HepG2 (cell line): ENCODE data around the gene BCAR3. TPM values are rescaled to one million over a fixed set of nuclear protein-coding genes. Genes with fewer than 3 reads are reported as not detected.

Source experiments
- ARNTL ChIP-seq: sonication (generic); formaldehyde crosslinking; IDR thresholded peaks from 2 replicates; pipeline ENCODE4 v1.4.0; 2020; ENCODE audit warnings: mild to moderate bottlenecking, missing genetic modification reagents
- ELF1 ChIP-seq: sonication (generic); formaldehyde crosslinking; IDR thresholded peaks from 2 replicates; pipeline ENCODE4 v1.4.0; 2020; ENCODE audit warnings: missing genetic modification reagents
- HNF1A ChIP-seq, 2 experiments: sonication (generic) in 1 of 2; formaldehyde crosslinking in 1 of 2; IDR thresholded peaks; 2 replicates each; pipeline versions ENCODE4 v1.4.0 to v1.6.1; 2016 to 2020; ENCODE audit warnings: borderline replicate concordance in 1 of 2, low read depth in 1 of 2, mild to moderate bottlenecking in 1 of 2, missing genetic modification reagents in 1 of 2
- ISL2 ChIP-seq: sonication (generic); formaldehyde crosslinking; IDR thresholded peaks from 2 replicates; pipeline ENCODE4 v1.5.0; 2020; ENCODE audit warnings: missing genetic modification reagents
- JUND ChIP-seq: sonication (generic); formaldehyde crosslinking; IDR thresholded peaks from 2 replicates; pipeline ENCODE4 v1.8.0; 2022; ENCODE audit warnings: mild to moderate bottlenecking, missing genetic modification reagents
- NR2F6 ChIP-seq, 2 experiments: IDR thresholded peaks; 2 replicates each; pipeline ENCODE4 v1.6.1; 2016; ENCODE audit warnings: antibody characterized with exemption in 1 of 2, mild to moderate bottlenecking in 1 of 2
- RCOR2 ChIP-seq: IDR thresholded peaks from 2 replicates; pipeline ENCODE4 v1.6.1; 2016; ENCODE audit warnings: missing biosample characterization, missing genetic modification reagents
- SAP130 ChIP-seq: IDR thresholded peaks from 2 replicates; pipeline ENCODE4 v1.6.1; 2016; ENCODE audit warnings: low read depth
- TBP ChIP-seq: sonication (generic); formaldehyde crosslinking; IDR thresholded peaks from 2 replicates; pipeline ENCODE4 v1.5.0; 2020; ENCODE audit warnings: missing genetic modification reagents
- ZBTB7B ChIP-seq: sonication (generic); formaldehyde crosslinking; IDR thresholded peaks from 2 replicates; pipeline ENCODE4 v1.4.0; 2020; ENCODE audit warnings: missing genetic modification reagents
- ZEB1 ChIP-seq: IDR thresholded peaks from 2 replicates; pipeline ENCODE4 v1.6.1; 2012; ENCODE audit warnings: mild to moderate bottlenecking, low read depth, inconsistent platforms; ENCODE audit not compliant: insufficient replicate concordance
- ZNF18 ChIP-seq: sonication (generic); formaldehyde crosslinking; IDR thresholded peaks from 2 replicates; pipeline ENCODE4 v1.8.0; 2022; ENCODE audit warnings: mild to moderate bottlenecking, missing genetic modification reagents; ENCODE audit not compliant: insufficient replicate concordance
- ZNF292 ChIP-seq: sonication (generic); formaldehyde crosslinking; IDR thresholded peaks from 2 replicates; pipeline ENCODE4 v1.8.1; 2022; ENCODE audit warnings: mild to moderate bottlenecking, low read depth, missing genetic modification reagents, borderline replicate concordance
- ZNF768 ChIP-seq: sonication (generic); formaldehyde crosslinking; IDR thresholded peaks from 2 replicates; pipeline ENCODE4 v1.4.0; 2020; ENCODE audit warnings: missing genetic modification reagents
- ZNF800 ChIP-seq: sonication (generic); formaldehyde crosslinking; IDR thresholded peaks from 2 replicates; pipeline ENCODE4 v1.4.0; 2020; ENCODE audit warnings: missing genetic modification reagents
- polyA plus RNA-seq, 8 experiments: library from polyadenylated mRNA; depleted of rRNA in 3 of 8; stranded (reverse) in 7 of 8; unstranded in 1 of 8; fragments of >200 nt; fragmentation: Illumina TruSeq in 4 of 8; extraction: Trizol in 4 of 8; gene quantifications; 2 replicates each; pipeline versions ENCODE4 v1.2.1 to v1.2.3, GENCODE V29; 2011 to 2016; ENCODE audit warnings: low read depth in 4 of 8, missing spikeins in 1 of 8, mixed read lengths in 1 of 8; ENCODE audit not compliant: insufficient read depth in 1 of 8
- total RNA-seq, 5 experiments: library from RNA; depleted of rRNA; stranded (reverse); fragments of >200 nt; fragmentation: Illumina TruSeq; extraction: Trizol; gene quantifications; 2 replicates each; pipeline ENCODE4 v1.2.3, GENCODE V29; 2016; ENCODE audit warnings: low read depth in 1 of 5
- TF ChIP-seq, protein P1 (sequence below), 2 experiments: fragments of 450-650 bp in 1 of 2; sonication (generic) in 1 of 2; formaldehyde crosslinking; IDR thresholded peaks; 2 replicates each; pipeline versions ENCODE4 v1.5.0 to v1.8.0; 2020 to 2022; ENCODE audit warnings: mild to moderate bottlenecking in 1 of 2, missing genetic modification reagents in 1 of 2

Gene BCAR3
- total and polyA plus RNA-seq, 2 of the 13 experiments (the other 11 are each of a cell fraction or from before 2014, with no cell fraction given) = 3.6 to 4.8 TPM

- TF ChIP-seq NR2F6 (IDR thresholded peaks at IDR 0.05) = peak; percentile 92
- peak; percentile 84; the same call in 1 of the 2 replicates for TF ChIP-seq NR2F6 (CRISPR knock-in tag; IDR thresholded peaks at IDR 0.05)
- peak; percentile 34; the same call in 1 of the 2 replicates for TF ChIP-seq JUND (CRISPR knock-in tag)
- TF ChIP-seq TBP (CRISPR knock-in tag) = no peak
- no peak for TF ChIP-seq ZNF18 (CRISPR knock-in tag)
- peak; percentile 53 for TF ChIP-seq ZEB1
- no peak for TF ChIP-seq ZNF800 (CRISPR knock-in tag)
- 0 out of 2 replicates have a peak, but pooled peaks have one; percentile 20 for TF ChIP-seq ARNTL (CRISPR knock-in tag)
- TF ChIP-seq ZBTB7B (CRISPR knock-in tag) = peak; percentile 33; the same call in 1 of the 2 replicates
- TF ChIP-seq, protein P1, sequence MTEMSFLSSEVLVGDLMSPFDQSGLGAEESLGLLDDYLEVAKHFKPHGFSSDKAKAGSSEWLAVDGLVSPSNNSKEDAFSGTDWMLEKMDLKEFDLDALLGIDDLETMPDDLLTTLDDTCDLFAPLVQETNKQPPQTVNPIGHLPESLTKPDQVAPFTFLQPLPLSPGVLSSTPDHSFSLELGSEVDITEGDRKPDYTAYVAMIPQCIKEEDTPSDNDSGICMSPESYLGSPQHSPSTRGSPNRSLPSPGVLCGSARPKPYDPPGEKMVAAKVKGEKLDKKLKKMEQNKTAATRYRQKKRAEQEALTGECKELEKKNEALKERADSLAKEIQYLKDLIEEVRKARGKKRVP (CRISPR knock-in tag; IDR thresholded peaks at IDR 0.05) = no peak
- TF ChIP-seq ZNF768 (CRISPR knock-in tag) = no peak
- no peak for TF ChIP-seq SAP130
- 0 out of 2 replicates have a peak, but pooled peaks have one; percentile 39 for TF ChIP-seq ZNF292 (CRISPR knock-in tag)
- TF ChIP-seq ELF1 = 0 out of 2 replicates have a peak, but pooled peaks have one; percentile 24
- TF ChIP-seq HNF1A (IDR thresholded peaks at IDR 0.05; ENCODE audit: low read depth) = no peak
- TF ChIP-seq HNF1A (CRISPR knock-in tag; IDR thresholded peaks at IDR 0.05; ENCODE audit: borderline replicate concordance) = peak; percentile 48; the same call in 1 of the 2 replicates
- peak; percentile 39; the same call in 1 of the 2 replicates for TF ChIP-seq ISL2
- TF ChIP-seq RCOR2 = peak; percentile 86
Observed at GRCh38 chr1:93663208-93663614, 18.4 kb downstream of the BCAR3 start (continued).
